ENCODE results near the gene TMEM184C. TPM values are rescaled to one million over a fixed set of nuclear protein-coding genes. Genes with fewer than 3 reads are reported as not detected.

Gene TMEM184C
- total RNA-seq, 2 experiments from 2014 or later: 15.8 to 17.6 TPM

DNA sequence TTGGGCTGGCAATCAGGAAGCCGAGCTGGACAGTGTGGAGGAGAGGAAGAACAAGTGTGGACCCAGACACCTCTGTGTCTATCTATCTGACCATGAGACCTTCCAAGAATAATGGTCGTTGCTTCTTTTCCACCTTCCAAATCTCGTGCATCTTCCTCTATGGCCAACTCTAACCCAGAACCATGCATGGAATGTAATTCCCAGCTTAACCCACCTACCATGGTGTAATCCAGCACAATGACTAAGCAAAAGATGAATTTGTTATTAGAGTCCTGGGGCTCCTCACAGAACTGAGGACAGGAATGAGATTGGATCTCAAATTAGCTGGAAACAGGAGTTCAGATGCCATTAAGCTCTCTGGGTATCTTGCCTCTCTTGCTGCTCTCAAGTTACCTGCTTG, 17.4 kb upstream of the TMEM184C start:
- no peak overlapping the region for H2AFZ ChIP-seq (ENCODE audit: low read length)
- H3K4me3 ChIP-seq (ENCODE audit: low read depth, low read length, poor library complexity, severe bottlenecking): no peak overlapping the region
- no peaks in the 10 kb centered on the region for H3K36me3 ChIP-seq (ENCODE audit: insufficient read depth, low read length)
- no peak overlapping the region for H3K4me2 ChIP-seq (ENCODE audit: low read length)
- no peaks in the 10 kb centered on the region for H3K9me3 ChIP-seq (ENCODE audit: low read length)
- BruUV-seq (replicated peaks): no TSS peak
- H3K27ac ChIP-seq (ENCODE audit: low read depth, low read length, poor library complexity, severe bottlenecking): no peak overlapping the region
- TF ChIP-seq EZH2phosphoT487 (IDR thresholded peaks at IDR 0.05; ENCODE audit: borderline replicate concordance, low read depth, low read length): no peak
- TF ChIP-seq, protein P1, sequence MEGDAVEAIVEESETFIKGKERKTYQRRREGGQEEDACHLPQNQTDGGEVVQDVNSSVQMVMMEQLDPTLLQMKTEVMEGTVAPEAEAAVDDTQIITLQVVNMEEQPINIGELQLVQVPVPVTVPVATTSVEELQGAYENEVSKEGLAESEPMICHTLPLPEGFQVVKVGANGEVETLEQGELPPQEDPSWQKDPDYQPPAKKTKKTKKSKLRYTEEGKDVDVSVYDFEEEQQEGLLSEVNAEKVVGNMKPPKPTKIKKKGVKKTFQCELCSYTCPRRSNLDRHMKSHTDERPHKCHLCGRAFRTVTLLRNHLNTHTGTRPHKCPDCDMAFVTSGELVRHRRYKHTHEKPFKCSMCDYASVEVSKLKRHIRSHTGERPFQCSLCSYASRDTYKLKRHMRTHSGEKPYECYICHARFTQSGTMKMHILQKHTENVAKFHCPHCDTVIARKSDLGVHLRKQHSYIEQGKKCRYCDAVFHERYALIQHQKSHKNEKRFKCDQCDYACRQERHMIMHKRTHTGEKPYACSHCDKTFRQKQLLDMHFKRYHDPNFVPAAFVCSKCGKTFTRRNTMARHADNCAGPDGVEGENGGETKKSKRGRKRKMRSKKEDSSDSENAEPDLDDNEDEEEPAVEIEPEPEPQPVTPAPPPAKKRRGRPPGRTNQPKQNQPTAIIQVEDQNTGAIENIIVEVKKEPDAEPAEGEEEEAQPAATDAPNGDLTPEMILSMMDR (conservative IDR thresholded peaks at IDR 0.05; ENCODE audit: low read length): no peak
- DNase-seq (ENCODE audit: low spot score): no peak
- H3K79me2 ChIP-seq (ENCODE audit: insufficient read depth, low read depth, low read length): no peaks in the 10 kb centered on the region
- H4K20me1 ChIP-seq (ENCODE audit: insufficient read depth, low read length): no peaks in the 10 kb centered on the region
- H3K4me1 ChIP-seq (ENCODE audit: insufficient read depth, low read length, poor library complexity, severe bottlenecking): no peaks in the 10 kb centered on the region
- intact Hi-C loops (cut with micrococcal nuclease; ENCODE audit: unreplicated experiment): loop anchor here (10.0 kb wide), 1 partner anchor 575 kb away; no protein-coding TSS in a partner anchor
- H3K9me2 ChIP-seq (ENCODE audit: insufficient read depth, low read length): no peaks in the 10 kb centered on the region
- POLR2A ChIA-PET: interaction anchor here (0.5 kb wide), 1 partner anchor 85 kb away, joined by 6 read pairs; no protein-coding TSS in a partner anchor
- CTCF ChIA-PET (ENCODE audit: unreplicated experiment): no interaction called here

DNA sequence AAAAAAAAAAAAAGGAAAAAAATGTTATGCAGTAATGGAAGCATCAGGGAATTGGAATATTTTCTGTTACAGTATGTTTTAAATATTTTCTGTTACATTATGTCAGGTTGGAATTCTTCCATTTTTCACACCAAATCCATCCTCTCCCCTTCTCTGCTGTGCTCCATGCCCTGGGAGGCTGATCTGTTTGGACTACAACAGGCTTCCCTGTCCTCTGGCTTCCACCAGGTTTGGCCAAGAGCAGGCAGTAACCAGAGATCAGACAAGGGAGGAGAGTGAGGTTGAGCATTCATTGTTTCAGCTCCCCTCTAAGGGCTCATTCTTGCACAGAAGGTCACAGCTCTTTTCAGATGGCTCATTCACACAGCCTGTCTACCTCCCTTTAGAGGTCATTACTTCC, 11.7 kb upstream of the TMEM184C start:
- Histone ChIP-seq H3K27ac (ENCODE audit: low read depth, low read length, poor library complexity, severe bottlenecking) (no peak overlapping the region), H3K4me1 (ENCODE audit: insufficient read depth, low read length, poor library complexity, severe bottlenecking) (no peaks in the 10 kb centered on the region), H3K9me3 (ENCODE audit: low read length) (no peaks in the 10 kb centered on the region), H3K4me3 (ENCODE audit: low read depth, low read length, poor library complexity, severe bottlenecking) (no peak overlapping the region), H3K9me2 (ENCODE audit: insufficient read depth, low read length) (no peaks in the 10 kb centered on the region), H3K36me3 (ENCODE audit: insufficient read depth, low read length) (no peaks in the 10 kb centered on the region), H3K4me2 (ENCODE audit: low read length) (no peak overlapping the region), H4K20me1 (ENCODE audit: insufficient read depth, low read length) (no peaks in the 10 kb centered on the region), H3K79me2 (ENCODE audit: insufficient read depth, low read depth, low read length) (no peaks in the 10 kb centered on the region), H2AFZ (ENCODE audit: low read length) (no peak overlapping the region)
- ChIA-PET POLR2A (interaction anchor here (0.5 to 0.6 kb wide), 2 partner anchors 11 to 1076 kb away, joined by 3 read pairs; no protein-coding TSS in a partner anchor), CTCF (ENCODE audit: unreplicated experiment) (interaction anchor here (0.6 kb wide), 1 partner anchor 10 kb away, joined by 3 read pairs; no protein-coding TSS in a partner anchor)
- TF ChIP-seq, protein P1 (conservative IDR thresholded peaks at IDR 0.05; ENCODE audit: low read length): no peak
- TF ChIP-seq EZH2phosphoT487 (IDR thresholded peaks at IDR 0.05; ENCODE audit: borderline replicate concordance, low read depth, low read length): no peak
- no peak for DNase-seq (ENCODE audit: low spot score)
- intact Hi-C loops (cut with micrococcal nuclease; ENCODE audit: unreplicated experiment): no loop called here
- BruUV-seq (replicated peaks): no TSS peak

DNA sequence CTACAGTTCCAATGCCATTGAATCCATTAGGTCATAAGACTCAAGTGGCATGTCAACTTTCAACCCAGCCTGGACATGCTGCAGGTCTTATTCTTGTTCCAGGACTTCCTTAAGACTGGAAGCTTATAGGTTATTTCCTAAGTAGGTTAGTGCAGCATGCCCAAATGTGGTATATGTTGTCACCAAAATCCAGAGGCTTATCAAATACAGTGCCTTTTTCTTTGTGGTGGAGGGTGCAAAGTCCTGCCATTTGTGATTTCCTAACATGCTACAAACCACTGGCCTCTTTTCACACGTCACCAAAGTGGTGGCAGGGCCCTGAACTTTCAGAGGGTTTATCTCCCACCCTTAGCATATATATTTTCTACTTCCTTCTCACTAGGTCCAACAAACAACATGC, 9.7 kb upstream of the TMEM184C start:
- ChIA-PET POLR2A (interaction anchor here (0.8 to 1.0 kb wide), 2 partner anchors 9 kb away, joined by 3 read pairs; partner anchors contain the start of gene TMEM184C), CTCF (ENCODE audit: unreplicated experiment) (no interaction called here)
- Histone ChIP-seq H3K36me3 (ENCODE audit: insufficient read depth, low read length) (no peaks in the 10 kb centered on the region), H3K27ac (ENCODE audit: low read depth, low read length, poor library complexity, severe bottlenecking) (no peak overlapping the region), H3K4me1 (ENCODE audit: insufficient read depth, low read length, poor library complexity, severe bottlenecking) (no peaks in the 10 kb centered on the region), H3K9me3 (ENCODE audit: low read length) (no peaks in the 10 kb centered on the region), H2AFZ (ENCODE audit: low read length) (no peak overlapping the region), H3K9me2 (ENCODE audit: insufficient read depth, low read length) (no peaks in the 10 kb centered on the region), H3K79me2 (ENCODE audit: insufficient read depth, low read depth, low read length) (no peaks in the 10 kb centered on the region), H3K4me3 (ENCODE audit: low read depth, low read length, poor library complexity, severe bottlenecking) (no peak overlapping the region), H3K4me2 (ENCODE audit: low read length) (no peak overlapping the region), H4K20me1 (ENCODE audit: insufficient read depth, low read length) (no peaks in the 10 kb centered on the region)
- no peak for TF ChIP-seq EZH2phosphoT487 (IDR thresholded peaks at IDR 0.05; ENCODE audit: borderline replicate concordance, low read depth, low read length)
- TF ChIP-seq, protein P1 (conservative IDR thresholded peaks at IDR 0.05; ENCODE audit: low read length): no peak
- intact Hi-C loops (cut with micrococcal nuclease; ENCODE audit: unreplicated experiment): no loop called here
- no TSS peak for BruUV-seq (replicated peaks)
- DNase-seq (ENCODE audit: low spot score): no peak

Data from OCI-LY7 (cell line).